Activated CD4-positive, alpha-beta memory T cell treated with anti-CD3 and anti-CD28 coated beads, Interleukin-2, amount 10 ng/mL, durations not matched to agents 7 days and 5 days (primary cell): ENCODE measurements around the gene RIPOR3. TPM values are rescaled to one million over a fixed set of nuclear protein-coding genes. Genes with fewer than 3 reads are reported as not detected.
"Not testable (repeated sequence)": the region's sequence is repeated elsewhere in the genome, so short reads cannot be mapped to it uniquely, and the experiment has no call there.

ENCODE experiments used
- CTCF ChIA-PET: fragments of 350-600 bp; sonication (Branson Sonifier 250); formaldehyde crosslinking; loops from one replicate; lab custom pipeline; 2021; ENCODE audit warnings: antibody characterized with exemption, inconsistent platforms; lab: Charles Lee
- POLR2A ChIA-PET: fragments of 350-600 bp; sonication (Branson Sonifier 250); formaldehyde crosslinking; loops from one replicate; lab custom pipeline; 2021; ENCODE audit warnings: antibody characterized with exemption; lab: Charles Lee
- DNase-seq: peaks from one replicate; pipeline ENCODE4 v3.0.0-alpha.2; 2020
- H3K27ac Mint-ChIP-seq: one replicate; pipeline ENCODE4 v1.8.0; 2021; ENCODE audit warnings: mild to moderate bottlenecking, mixed read lengths
- H3K27me3 Mint-ChIP-seq: one replicate; pipeline ENCODE4 v1.8.0; 2021; ENCODE audit warnings: mixed read lengths
- H3K36me3 Mint-ChIP-seq: one replicate; pipeline ENCODE4 v1.8.0; 2021; ENCODE audit warnings: low read depth, mixed read lengths
- H3K4me1 Mint-ChIP-seq: one replicate; pipeline ENCODE4 v1.8.0; 2021; ENCODE audit warnings: mixed read lengths
- H3K4me3 Mint-ChIP-seq: one replicate; pipeline ENCODE4 v1.8.0; 2021; ENCODE audit warnings: mild to moderate bottlenecking, mixed read lengths
- H3K9me3 Mint-ChIP-seq: one replicate; pipeline ENCODE4 v1.8.0; 2021; ENCODE audit warnings: mixed read lengths
- total RNA-seq, 2 experiments: library from RNA; stranded (reverse); gene quantifications; one replicate each; pipeline ENCODE4 v1.2.3, GENCODE V29; 2021

Gene RIPOR3
- total RNA-seq, 2 experiments from 2014 or later: not detected

DNA sequence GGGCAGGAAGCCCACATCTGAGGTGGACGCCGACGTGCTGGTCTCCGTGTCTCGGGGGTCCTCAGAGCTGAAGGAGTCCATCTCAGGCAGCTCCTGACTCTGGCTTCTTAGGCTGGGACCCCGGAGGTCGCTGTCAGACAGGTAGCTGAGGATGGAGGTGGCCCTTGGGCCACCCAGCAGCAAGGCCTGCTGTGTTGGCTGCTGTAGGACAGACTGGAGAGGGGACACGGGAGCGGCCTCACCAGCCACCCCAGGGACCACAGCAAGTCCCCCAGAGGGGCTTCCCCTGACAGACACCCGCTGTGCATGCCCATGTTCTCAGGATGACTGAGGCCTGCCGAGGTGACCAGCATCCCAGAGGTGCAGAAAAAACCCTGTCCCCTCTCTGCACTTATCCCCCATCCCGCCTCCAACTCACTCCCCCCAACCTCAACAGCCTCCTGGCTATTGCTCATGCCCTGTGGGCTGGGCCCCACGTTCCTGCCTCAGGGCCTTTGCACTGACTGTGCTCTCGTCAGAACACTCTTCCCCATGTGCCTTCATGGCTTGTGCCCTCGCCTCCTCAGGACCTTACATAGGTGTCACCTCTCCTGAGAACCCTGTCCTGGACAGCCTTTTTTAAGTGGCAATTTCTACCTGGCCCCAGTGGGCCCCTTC lies 88.8 kb downstream of the RIPOR3 start:
- Mint-ChIP-seq H3K9me3 (no peaks in the 10 kb centered on the region), H3K27ac (no peak overlapping the region), H3K4me3 (no peak overlapping the region), H3K27me3 (peaks cover 6% of the 10 kb centered on the region), H3K36me3 (no peaks in the 10 kb centered on the region), H3K4me1 (no peaks in the 10 kb centered on the region)
- DNase-seq: no peak
- ChIA-PET POLR2A (no interaction called here), CTCF (no interaction called here)

DNA sequence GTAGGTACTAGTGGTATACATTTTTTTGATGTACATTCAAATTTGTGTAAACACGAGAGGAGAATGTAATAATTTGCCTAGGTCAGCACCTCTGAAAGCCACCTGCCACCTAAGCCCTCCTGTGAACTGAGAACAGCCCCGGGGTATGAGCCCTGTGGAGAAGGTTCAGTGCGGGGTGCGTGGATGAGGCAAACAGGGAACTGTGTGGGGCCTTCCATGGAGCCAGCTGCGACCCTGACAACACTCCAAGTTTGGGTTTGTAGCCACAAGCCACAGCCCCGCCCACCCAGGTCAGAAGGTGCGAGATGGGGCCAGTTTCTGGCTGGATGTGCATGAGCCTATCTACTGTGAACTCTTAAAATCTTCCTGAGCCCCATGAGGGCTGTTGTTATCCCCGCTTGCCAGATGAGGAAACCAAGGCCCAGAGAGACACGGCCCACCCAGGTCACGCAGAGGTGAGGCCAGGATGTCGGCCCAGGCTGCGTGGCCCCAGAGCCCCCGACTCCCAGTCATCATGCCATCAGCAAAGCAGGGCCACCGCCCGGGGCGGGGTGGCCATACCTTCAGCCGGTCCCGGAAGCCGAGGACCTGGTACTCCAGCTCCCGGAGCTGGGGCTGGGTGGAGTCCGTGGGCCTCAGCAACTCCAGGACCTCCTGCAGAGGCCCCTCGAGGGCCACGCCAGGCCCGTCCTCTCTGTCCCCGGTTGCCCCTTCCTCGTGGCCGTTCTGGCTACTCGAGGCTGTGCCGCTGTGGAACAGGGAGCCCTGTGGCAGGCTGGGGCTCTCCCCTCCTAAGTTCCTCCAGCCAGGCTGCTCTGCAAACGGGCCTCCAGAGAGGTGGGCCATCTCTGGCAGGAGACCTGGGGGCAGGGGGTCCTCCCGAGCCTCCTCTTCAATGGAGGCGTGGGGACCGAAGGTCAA lies 89.6 kb downstream of the RIPOR3 start:
- Mint-ChIP-seq H3K27me3 (peaks cover 6% of the 10 kb centered on the region), H3K4me1 (no peaks in the 10 kb centered on the region), H3K4me3 (no peak overlapping the region), H3K36me3 (no peaks in the 10 kb centered on the region), H3K9me3 (no peaks in the 10 kb centered on the region), H3K27ac (no peak overlapping the region)
- no peak for DNase-seq
- CTCF ChIA-PET: no interaction called here
- POLR2A ChIA-PET: no interaction called here

DNA sequence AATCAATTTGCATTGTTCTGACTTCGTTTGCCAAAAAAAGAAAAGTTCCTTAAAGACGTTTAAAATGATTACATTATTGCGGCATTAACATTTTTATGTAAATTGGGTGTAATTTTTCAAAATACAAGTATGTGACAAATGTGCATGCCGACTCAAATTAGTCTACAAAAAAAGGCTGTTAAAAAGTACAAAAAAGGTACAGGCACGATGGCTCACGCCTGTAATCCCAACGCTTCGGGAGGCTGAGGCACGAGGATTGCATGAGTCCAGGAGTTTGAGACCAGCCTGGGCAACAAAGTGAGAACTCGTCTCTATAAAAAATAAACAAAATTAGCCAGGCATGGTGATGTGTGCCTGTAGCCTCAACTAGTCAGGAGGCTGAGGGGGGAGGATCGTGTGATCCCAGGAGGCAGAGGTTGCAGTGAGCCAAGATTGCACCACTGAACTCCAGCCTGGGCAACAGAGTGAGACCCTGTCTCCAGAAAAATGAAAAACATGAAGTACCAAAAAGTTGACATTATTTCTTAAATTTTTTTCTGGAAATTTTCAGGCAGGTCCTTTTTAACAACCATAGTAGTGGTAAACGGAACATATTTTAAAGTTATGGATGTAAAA lies 91.0 kb downstream of the RIPOR3 start:
- peaks cover 6% of the 10 kb centered on the region for H3K27me3 Mint-ChIP-seq
- no peaks in the 10 kb centered on the region for H3K9me3 Mint-ChIP-seq
- ChIA-PET CTCF (no interaction called here), POLR2A (no interaction called here)
- no peak for DNase-seq
- no peaks in the 10 kb centered on the region for H3K36me3 Mint-ChIP-seq
- H3K27ac Mint-ChIP-seq: no peak overlapping the region
- no peak overlapping the region for H3K4me3 Mint-ChIP-seq
- no peaks in the 10 kb centered on the region for H3K4me1 Mint-ChIP-seq

DNA sequence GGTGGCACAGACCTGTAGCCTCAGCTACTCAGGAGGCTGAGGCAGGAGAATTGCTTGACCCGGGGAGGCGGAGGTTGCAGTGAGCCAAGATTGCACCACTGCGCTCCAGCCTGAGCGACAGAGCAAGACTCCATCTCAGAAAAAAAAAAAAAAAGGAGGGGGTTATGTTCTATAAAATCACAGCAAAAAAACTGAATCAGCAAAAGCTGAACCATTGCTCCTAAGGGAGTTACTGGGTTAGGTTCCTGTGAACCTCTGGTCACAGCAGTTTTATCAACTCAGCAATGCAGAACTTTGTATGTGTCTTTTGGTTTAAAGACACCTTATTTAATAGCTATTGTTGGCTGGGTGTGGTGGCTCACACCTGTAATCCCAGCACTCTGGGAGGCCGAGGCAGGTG lies 92.6 kb downstream of the RIPOR3 start:
- CTCF ChIA-PET: interaction anchor here (1.0 to 1.6 kb wide), 2 partner anchors 10 to 37 kb away, joined by 4 to 12 read pairs; no protein-coding TSS in a partner anchor
- DNase-seq, H3K27ac Mint-ChIP-seq, H3K36me3 Mint-ChIP-seq, H3K9me3 Mint-ChIP-seq, POLR2A ChIA-PET, H3K4me3 Mint-ChIP-seq, H3K27me3 Mint-ChIP-seq, H3K4me1 Mint-ChIP-seq: not testable (repeated sequence)

DNA sequence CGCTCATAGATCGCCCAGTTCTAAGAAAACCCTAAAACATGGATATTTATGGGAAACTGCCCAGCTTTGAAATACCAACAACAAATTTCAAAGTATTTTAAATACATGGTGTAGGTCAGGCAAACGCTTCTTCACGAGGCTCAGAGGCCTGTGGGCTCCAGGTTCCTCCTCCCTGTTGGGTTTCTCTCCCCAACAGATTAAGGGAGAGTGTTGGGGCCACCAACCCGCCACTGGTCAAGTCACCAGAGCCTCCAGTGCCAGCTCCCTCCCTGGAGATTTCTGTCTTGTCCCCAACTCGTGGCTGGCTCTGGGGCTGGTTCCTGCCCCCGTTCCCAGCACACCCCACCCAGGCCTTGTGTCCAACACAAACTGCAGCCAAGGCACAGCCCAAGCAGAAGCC lies 93.3 kb downstream of the RIPOR3 start:
- H3K27me3 Mint-ChIP-seq: peaks cover 4% of the 10 kb centered on the region
- no peaks in the 10 kb centered on the region for H3K4me1 Mint-ChIP-seq
- no peaks in the 10 kb centered on the region for H3K9me3 Mint-ChIP-seq
- no peak for DNase-seq
- H3K36me3 Mint-ChIP-seq: no peaks in the 10 kb centered on the region
- no peak overlapping the region for H3K27ac Mint-ChIP-seq
- CTCF ChIA-PET: interaction anchor here (1.6 kb wide), 1 partner anchor 10 kb away, joined by 8 read pairs; no protein-coding TSS in a partner anchor
- H3K4me3 Mint-ChIP-seq: no peak overlapping the region
- POLR2A ChIA-PET: no interaction called here

DNA sequence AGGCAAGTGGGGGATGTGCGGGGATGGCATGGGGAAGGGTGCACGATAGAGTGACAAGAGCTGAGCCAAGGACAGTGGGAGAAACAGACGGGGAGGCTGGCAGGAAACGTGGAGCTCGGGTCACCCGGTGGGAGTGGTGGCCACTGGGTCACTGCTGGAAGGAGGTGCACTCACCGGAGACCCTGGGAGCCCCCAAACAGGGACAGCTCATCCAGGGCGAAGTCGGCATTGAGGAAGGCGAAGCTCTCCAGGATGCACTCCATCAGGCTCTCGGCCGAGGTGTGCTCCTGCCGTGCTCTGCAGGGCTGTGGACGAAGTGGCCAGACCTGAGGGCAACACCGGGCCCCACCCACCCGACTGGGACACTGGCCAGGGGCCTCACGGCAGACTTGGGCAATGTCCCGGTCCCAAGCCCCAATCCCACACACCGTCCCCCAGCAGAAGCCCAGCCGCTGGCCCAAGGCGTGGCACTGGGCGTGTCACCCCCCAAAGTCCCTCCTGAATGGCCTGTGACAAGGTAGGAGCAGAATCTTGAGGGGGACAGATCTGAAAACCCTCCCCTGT lies 93.9 kb downstream of the RIPOR3 start:
- Mint-ChIP-seq H3K4me3 (no peak overlapping the region), H3K36me3 (no peaks in the 10 kb centered on the region), H3K27ac (no peak overlapping the region), H3K27me3 (peaks cover 4% of the 10 kb centered on the region), H3K4me1 (no peaks in the 10 kb centered on the region), H3K9me3 (no peaks in the 10 kb centered on the region)
- ChIA-PET CTCF (interaction anchor here (1.6 kb wide), 1 partner anchor 9 kb away, joined by 8 read pairs; no protein-coding TSS in a partner anchor), POLR2A (no interaction called here)
- DNase-seq: no peak

DNA sequence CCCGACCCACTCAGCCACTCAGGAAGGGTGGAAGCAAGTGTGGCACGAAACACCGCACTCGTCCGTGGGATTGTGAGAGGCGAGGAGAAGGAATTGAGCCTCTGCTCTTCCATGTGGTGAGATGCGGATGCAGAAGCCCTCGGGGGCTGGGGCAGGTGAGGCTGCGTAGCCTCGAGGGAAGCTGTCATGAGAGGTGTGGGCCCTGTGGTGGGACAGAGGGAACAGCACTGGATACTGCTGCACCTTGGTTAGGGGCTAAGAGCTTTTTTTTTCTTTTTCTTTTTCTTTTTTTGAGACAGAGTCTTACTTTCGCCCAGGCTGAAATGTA lies 94.7 kb downstream of the RIPOR3 start:
- no peak overlapping the region for H3K27ac Mint-ChIP-seq
- H3K4me3 Mint-ChIP-seq: no peak overlapping the region
- H3K27me3 Mint-ChIP-seq: peaks cover 4% of the 10 kb centered on the region
- no peaks in the 10 kb centered on the region for H3K4me1 Mint-ChIP-seq
- no peaks in the 10 kb centered on the region for H3K36me3 Mint-ChIP-seq
- ChIA-PET POLR2A (no interaction called here), CTCF (interaction anchor here (1.6 kb wide), 1 partner anchor 8 kb away, joined by 8 read pairs; no protein-coding TSS in a partner anchor)
- DNase-seq: no peak
- H3K9me3 Mint-ChIP-seq: no peaks in the 10 kb centered on the region

DNA sequence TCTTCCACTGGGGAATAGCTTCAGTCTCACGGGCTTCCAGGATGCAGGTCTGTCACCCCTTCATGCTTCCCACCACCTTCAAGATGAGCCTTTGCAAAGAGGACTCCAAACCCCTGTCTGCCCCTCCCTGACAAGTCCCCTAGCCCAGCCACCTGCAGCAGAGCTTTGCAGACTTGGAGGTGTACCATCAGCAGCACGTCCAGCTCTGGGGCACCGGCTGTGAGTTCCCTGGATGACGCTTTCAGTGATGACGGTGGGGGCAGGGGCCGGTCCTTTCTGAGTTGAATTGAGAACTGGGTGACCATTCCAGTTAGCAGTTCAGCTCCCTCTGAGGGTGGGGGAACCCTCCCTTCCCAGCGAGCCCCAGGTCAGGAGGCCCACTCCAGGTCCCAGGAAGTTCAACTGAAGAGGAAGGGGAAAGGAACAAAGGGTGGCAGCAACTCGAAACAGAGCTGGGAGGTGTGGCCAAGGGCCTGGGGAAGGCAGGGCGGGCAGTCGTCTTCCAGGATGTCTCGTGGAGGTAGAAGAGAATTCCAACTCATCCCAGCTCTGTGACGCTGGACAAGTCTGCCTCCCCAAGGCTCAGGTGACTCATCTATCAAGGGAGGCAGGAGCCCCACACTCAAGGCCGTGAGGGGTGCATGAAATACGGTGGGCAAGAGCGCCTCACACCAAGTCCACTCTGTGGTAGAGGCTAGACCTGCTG lies 95.2 kb downstream of the RIPOR3 start:
- H3K9me3 Mint-ChIP-seq: no peaks in the 10 kb centered on the region

DNA sequence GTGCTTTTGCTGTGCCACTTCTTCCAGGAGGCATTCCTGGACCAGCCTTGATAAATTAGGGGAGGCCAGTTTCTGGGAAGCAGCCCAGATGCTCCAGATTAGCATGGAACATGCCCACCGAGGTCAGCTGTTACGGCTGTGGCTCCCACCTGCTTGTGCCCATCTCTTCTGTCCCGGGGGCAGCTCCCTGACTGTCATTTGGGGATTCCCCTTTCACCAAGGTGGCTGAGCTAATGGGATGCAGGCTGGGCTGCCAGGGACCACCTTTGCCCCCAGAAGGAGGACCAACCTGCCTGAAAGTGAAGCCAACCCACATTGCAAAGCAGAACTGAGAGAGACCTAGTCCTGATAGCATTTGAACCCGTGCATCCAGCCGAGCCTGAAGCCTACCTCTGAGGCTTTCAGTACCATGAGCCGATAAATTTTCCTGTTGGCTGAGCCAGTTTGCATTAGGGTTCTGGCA lies 95.9 kb downstream of the RIPOR3 start:
- POLR2A ChIA-PET: no interaction called here
- Mint-ChIP-seq H3K27me3 (peaks cover 2% of the 10 kb centered on the region), H3K9me3 (no peaks in the 10 kb centered on the region), H3K27ac (no peak overlapping the region), H3K4me1 (no peaks in the 10 kb centered on the region), H3K4me3 (no peak overlapping the region), H3K36me3 (no peaks in the 10 kb centered on the region)
- CTCF ChIA-PET: interaction anchor here (0.9 kb wide), 1 partner anchor 154 kb away, joined by 3 read pairs; no protein-coding TSS in a partner anchor
- DNase-seq: no peak

More for the DNA sequence above, 95.2 kb downstream of the RIPOR3 start:
- Mint-ChIP-seq H3K4me3 (no peak overlapping the region), H3K4me1 (no peaks in the 10 kb centered on the region), H3K27me3 (peaks cover 4% of the 10 kb centered on the region), H3K36me3 (no peaks in the 10 kb centered on the region), H3K27ac (no peak overlapping the region)
- POLR2A ChIA-PET: interaction anchor here (0.6 kb wide), 1 partner anchor 131 kb away, joined by 3 read pairs; no protein-coding TSS in a partner anchor
- no peak for DNase-seq
- CTCF ChIA-PET: interaction anchor here (0.9 to 1.6 kb wide), 2 partner anchors 8 to 153 kb away, joined by 3 to 8 read pairs; no protein-coding TSS in a partner anchor

DNA sequence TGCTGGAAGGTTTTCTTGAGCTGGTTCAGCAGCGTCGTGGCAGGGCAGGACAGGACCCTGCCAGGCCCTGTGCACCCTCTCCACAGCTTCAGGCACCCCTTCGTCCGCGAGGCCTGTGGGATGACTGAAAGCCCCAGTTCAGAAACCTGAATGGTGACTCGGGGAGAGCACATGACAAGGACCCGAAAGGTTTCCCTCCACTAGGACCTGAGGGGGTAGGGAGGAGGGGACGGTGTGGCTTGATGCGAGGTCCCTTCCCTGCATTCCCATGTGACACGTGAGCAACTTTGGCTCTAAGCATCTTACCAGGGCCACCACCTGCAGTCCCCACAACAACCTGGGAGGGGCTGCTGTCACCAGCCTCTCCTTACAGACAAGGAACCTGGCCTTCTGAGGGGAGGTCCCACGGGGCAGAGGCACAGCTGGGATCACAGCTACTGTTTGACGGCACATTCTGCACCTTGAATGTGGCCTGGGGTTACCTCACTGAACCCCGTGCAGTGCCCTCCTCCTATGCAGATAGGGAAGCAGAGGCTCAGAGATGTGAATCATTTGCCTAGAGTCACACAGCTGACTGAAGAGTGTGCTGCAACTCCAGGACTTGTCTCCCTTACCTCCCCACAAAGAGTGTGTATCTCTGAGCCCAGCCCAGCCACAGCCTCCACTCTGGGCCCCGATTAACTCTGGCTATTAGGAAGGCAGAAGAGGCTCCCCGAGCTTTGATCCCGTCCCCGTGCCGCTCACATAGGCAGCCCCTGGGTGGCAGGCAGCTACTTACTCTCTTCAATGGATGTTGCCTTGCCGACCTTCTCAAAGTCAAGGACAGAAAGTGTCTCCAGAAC lies 96.5 kb downstream of the RIPOR3 start:
- Mint-ChIP-seq H3K36me3 (no peaks in the 10 kb centered on the region), H3K4me1 (no peaks in the 10 kb centered on the region), H3K4me3 (no peak overlapping the region), H3K27ac (no peak overlapping the region), H3K9me3 (no peaks in the 10 kb centered on the region), H3K27me3 (peaks cover under 1% of the 10 kb centered on the region)
- DNase-seq: no peak
- POLR2A ChIA-PET: no interaction called here
- CTCF ChIA-PET: interaction anchor here (0.9 kb wide), 1 partner anchor 155 kb away, joined by 3 read pairs; no protein-coding TSS in a partner anchor

DNA sequence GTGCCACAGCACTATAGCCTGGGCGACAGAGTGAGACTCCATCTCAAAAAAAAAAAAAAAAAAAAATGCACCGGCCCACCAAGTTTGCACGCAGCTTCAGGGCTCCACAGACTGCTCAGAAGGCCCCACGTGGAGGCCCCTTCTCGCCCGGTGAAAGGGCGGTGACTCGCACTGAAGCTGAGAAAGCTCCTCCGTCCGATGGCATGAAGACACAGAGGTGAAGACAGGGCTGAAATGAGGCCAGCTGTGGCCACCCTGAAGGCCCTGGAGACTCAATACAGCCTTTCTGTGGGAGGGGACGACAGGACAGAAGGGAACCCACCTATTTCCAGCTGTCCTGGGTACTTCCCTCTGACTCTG lies 97.1 kb downstream of the RIPOR3 start:
- no peaks in the 10 kb centered on the region for H3K4me1 Mint-ChIP-seq
- H3K36me3 Mint-ChIP-seq: no peaks in the 10 kb centered on the region
- no peaks in the 10 kb centered on the region for H3K27me3 Mint-ChIP-seq
- ChIA-PET CTCF (no interaction called here), POLR2A (no interaction called here)
- no peak overlapping the region for H3K4me3 Mint-ChIP-seq
- no peak overlapping the region for H3K27ac Mint-ChIP-seq
- no peak for DNase-seq
- H3K9me3 Mint-ChIP-seq: no peaks in the 10 kb centered on the region
